NCI-H82 treated with DMSO at 0.1 percent for 48 hours (cell line): ENCODE results near the gene UCP3.
"Not testable (repeated sequence)": the region's sequence is repeated elsewhere in the genome, so short reads cannot be mapped to it uniquely, and the experiment has no call there.

ENCODE experiments used
- DNase-seq: peaks from one replicate; lab custom pipeline; 2025; ENCODE audit not compliant: unreplicated experiment; lab: John Stamatoyannopoulos, UW

UCP3 gene

GRCh38 chr11:74000307-74001133, 8.4 kb downstream of the UCP3 start:
- DNase-seq = no peak

GRCh38 chr11:73999581-74000306, 9.1 kb downstream of the UCP3 start:
- DNase-seq = no peak

- DNase-seq = no peak
Observed at GRCh38 chr11:73998846-73999575, 9.9 kb downstream of the UCP3 start.

GRCh38 chr11:73997120-73997770, 11.6 kb downstream of the UCP3 start:
- no peak for DNase-seq

- DNase-seq = no peak
Observed at GRCh38 chr11:73996161-73996747, 12.6 kb downstream of the UCP3 start.

GRCh38 chr11:73995731-73996130, 13.2 kb downstream of the UCP3 start:
- DNase-seq = no peak

GRCh38 chr11:73995247-73995646, 13.6 kb downstream of the UCP3 start:
- no peak for DNase-seq

GRCh38 chr11:73991471-73992006, 17.3 kb downstream of the UCP3 start:
- no peak for DNase-seq

GRCh38 chr11:73990730-73991129, 18.2 kb downstream of the UCP3 start:
- no peak for DNase-seq

- no peak for DNase-seq
Observed at GRCh38 chr11:73989156-73989555, 19.7 kb downstream of the UCP3 start.

GRCh38 chr11:73988227-73988626, 20.7 kb downstream of the UCP3 start:
- DNase-seq = no peak

- DNase-seq = not testable (repeated sequence)
Observed at GRCh38 chr11:73985661-73986060, 23.2 kb downstream of the UCP3 start.

- DNase-seq = no peak
Observed at GRCh38 chr11:73983741-73984538, 24.9 kb downstream of the UCP3 start.

GRCh38 chr11:73982990-73983740, 25.7 kb downstream of the UCP3 start:
- peak; percentile 78 for DNase-seq

GRCh38 chr11:73982595-73982989, 26.3 kb downstream of the UCP3 start, which contains the start of gene UCP2:
TSS of gene UCP2 (minus strand) at chr11:73982843. CDS start at chr11:73978378, 4,465 bp downstream.
- DNase-seq = peak; percentile 63

- DNase-seq = no peak
Observed at GRCh38 chr11:73981051-73981805, 27.7 kb downstream of the UCP3 start.

- no peak for DNase-seq
Observed at GRCh38 chr11:73980001-73980961, 28.6 kb downstream of the UCP3 start.
